ENCODE results near the gene AGR2. TPM values are rescaled to one million over a fixed set of nuclear protein-coding genes. Genes with fewer than 3 reads are reported as not detected.

AGR2 gene
- total RNA-seq, 1 donor from 2014 or later: not detected

- peaks cover 6% of the 10 kb centered on the region for H3K36me3 Mint-ChIP-seq (ENCODE audit: low read depth, unreplicated experiment)
- no peaks in the 10 kb centered on the region for H3K27me3 Mint-ChIP-seq (ENCODE audit: low read depth, unreplicated experiment)
- Histone ChIP-seq H2AFZ (ENCODE audit: low read depth, low read length) (no peak overlapping the region), H3K4me1 (ENCODE audit: insufficient read depth, low read length) (no peaks in the 10 kb centered on the region), H4K20me1 (ENCODE audit: insufficient read depth, low read length) (peaks cover 3% of the 10 kb centered on the region), H3K4me3 (ENCODE audit: insufficient read depth, low read depth, low read length) (no peak overlapping the region), H3K9ac (ENCODE audit: low read length) (no peak overlapping the region), H3K27ac (ENCODE audit: low read depth, low read length) (no peak overlapping the region), H3K4me2 (ENCODE audit: low read length) (no peak overlapping the region), H3K36me3 (ENCODE audit: insufficient read depth, low read length) (no peaks in the 10 kb centered on the region), H3K79me2 (ENCODE audit: insufficient read depth, low read length) (peaks cover 68% of the 10 kb centered on the region), H3K9me3 (ENCODE audit: insufficient read depth, low read depth, low read length) (no peaks in the 10 kb centered on the region), H3K27me3 (ENCODE audit: insufficient read depth, low read length) (no peaks in the 10 kb centered on the region)
- no peaks in the 10 kb centered on the region for H3K9me3 Mint-ChIP-seq (ENCODE audit: unreplicated experiment)
- H3K27ac Mint-ChIP-seq (ENCODE audit: unreplicated experiment): no peak overlapping the region
- H3K4me3 Mint-ChIP-seq (ENCODE audit: unreplicated experiment): no peak overlapping the region
- no peak for FAIRE-seq
- no peaks in the 10 kb centered on the region for H3K4me1 Mint-ChIP-seq (ENCODE audit: low read depth, unreplicated experiment)
- DNase-seq (ENCODE audit: low read depth): no peak
- TF ChIP-seq EZH2 (IDR thresholded peaks at IDR 0.05; ENCODE audit: insufficient read depth, low read length): no peak
- no peak for TF ChIP-seq CTCF (IDR thresholded peaks at IDR 0.05; ENCODE audit: insufficient read depth, low read depth, low read length)
Measured at GRCh38 chr7:16764942-16765341, 39.9 kb downstream of the AGR2 start.

GRCh38 chr7:16762177-16762576, 42.6 kb downstream of the AGR2 start:
- DNase-seq (ENCODE audit: low read depth) (no peak), FAIRE-seq (no peak)
- Histone ChIP-seq H3K4me3 (ENCODE audit: insufficient read depth, low read depth, low read length) (no peak overlapping the region), H3K27me3 (ENCODE audit: insufficient read depth, low read length) (no peaks in the 10 kb centered on the region), H3K27ac (ENCODE audit: low read depth, low read length) (no peak overlapping the region), H3K36me3 (ENCODE audit: insufficient read depth, low read length) (no peaks in the 10 kb centered on the region), H3K79me2 (ENCODE audit: insufficient read depth, low read length) (peaks cover 81% of the 10 kb centered on the region), H4K20me1 (ENCODE audit: insufficient read depth, low read length) (peaks cover 3% of the 10 kb centered on the region), H3K4me1 (ENCODE audit: insufficient read depth, low read length) (no peaks in the 10 kb centered on the region), H3K9ac (ENCODE audit: low read length) (no peak overlapping the region), H2AFZ (ENCODE audit: low read depth, low read length) (no peak overlapping the region), H3K4me2 (ENCODE audit: low read length) (no peak overlapping the region), H3K9me3 (ENCODE audit: insufficient read depth, low read depth, low read length) (no peaks in the 10 kb centered on the region)
- Mint-ChIP-seq H3K9me3 (ENCODE audit: unreplicated experiment) (no peaks in the 10 kb centered on the region), H3K4me3 (ENCODE audit: unreplicated experiment) (no peak overlapping the region), H3K4me1 (ENCODE audit: low read depth, unreplicated experiment) (no peaks in the 10 kb centered on the region), H3K27ac (ENCODE audit: unreplicated experiment) (no peak overlapping the region), H3K36me3 (ENCODE audit: low read depth, unreplicated experiment) (peaks cover 10% of the 10 kb centered on the region), H3K27me3 (ENCODE audit: low read depth, unreplicated experiment) (no peaks in the 10 kb centered on the region)
- TF ChIP-seq EZH2 (IDR thresholded peaks at IDR 0.05; ENCODE audit: insufficient read depth, low read length) (no peak), CTCF (IDR thresholded peaks at IDR 0.05; ENCODE audit: insufficient read depth, low read depth, low read length) (no peak)

GRCh38 chr7:16759840-16760239, 45.0 kb downstream of the AGR2 start:
- Histone ChIP-seq H4K20me1 (ENCODE audit: insufficient read depth, low read length) (peaks cover 12% of the 10 kb centered on the region), H2AFZ (ENCODE audit: low read depth, low read length) (no peak overlapping the region), H3K9me3 (ENCODE audit: insufficient read depth, low read depth, low read length) (no peaks in the 10 kb centered on the region), H3K36me3 (ENCODE audit: insufficient read depth, low read length) (no peaks in the 10 kb centered on the region), H3K9ac (ENCODE audit: low read length) (no peak overlapping the region), H3K4me3 (ENCODE audit: insufficient read depth, low read depth, low read length) (no peak overlapping the region), H3K4me2 (ENCODE audit: low read length) (no peak overlapping the region), H3K27me3 (ENCODE audit: insufficient read depth, low read length) (no peaks in the 10 kb centered on the region), H3K79me2 (ENCODE audit: insufficient read depth, low read length) (peaks cover 89% of the 10 kb centered on the region), H3K27ac (ENCODE audit: low read depth, low read length) (no peak overlapping the region), H3K4me1 (ENCODE audit: insufficient read depth, low read length) (peaks cover 4% of the 10 kb centered on the region)
- no peak for FAIRE-seq
- Mint-ChIP-seq H3K27ac (ENCODE audit: unreplicated experiment) (no peak overlapping the region), H3K4me3 (ENCODE audit: unreplicated experiment) (no peak overlapping the region), H3K4me1 (ENCODE audit: low read depth, unreplicated experiment) (peaks cover 15% of the 10 kb centered on the region), H3K9me3 (ENCODE audit: unreplicated experiment) (no peaks in the 10 kb centered on the region), H3K27me3 (ENCODE audit: low read depth, unreplicated experiment) (no peaks in the 10 kb centered on the region), H3K36me3 (ENCODE audit: low read depth, unreplicated experiment) (peaks cover 10% of the 10 kb centered on the region)
- DNase-seq (ENCODE audit: low read depth): no peak
- TF ChIP-seq EZH2 (IDR thresholded peaks at IDR 0.05; ENCODE audit: insufficient read depth, low read length) (no peak), CTCF (IDR thresholded peaks at IDR 0.05; ENCODE audit: insufficient read depth, low read depth, low read length) (no peak)
